HuH-7.5 (cell line): ENCODE data around the gene FOXP2.
"Not testable (repeated sequence)": the region's sequence is repeated elsewhere in the genome, so short reads cannot be mapped to it uniquely, and the experiment has no call there.

ENCODE experiments used
- DNase-seq: peaks from one replicate; pipeline ENCODE4 v3.0.0; 2011; ENCODE audit warnings: low spot score

FOXP2 gene

DNA sequence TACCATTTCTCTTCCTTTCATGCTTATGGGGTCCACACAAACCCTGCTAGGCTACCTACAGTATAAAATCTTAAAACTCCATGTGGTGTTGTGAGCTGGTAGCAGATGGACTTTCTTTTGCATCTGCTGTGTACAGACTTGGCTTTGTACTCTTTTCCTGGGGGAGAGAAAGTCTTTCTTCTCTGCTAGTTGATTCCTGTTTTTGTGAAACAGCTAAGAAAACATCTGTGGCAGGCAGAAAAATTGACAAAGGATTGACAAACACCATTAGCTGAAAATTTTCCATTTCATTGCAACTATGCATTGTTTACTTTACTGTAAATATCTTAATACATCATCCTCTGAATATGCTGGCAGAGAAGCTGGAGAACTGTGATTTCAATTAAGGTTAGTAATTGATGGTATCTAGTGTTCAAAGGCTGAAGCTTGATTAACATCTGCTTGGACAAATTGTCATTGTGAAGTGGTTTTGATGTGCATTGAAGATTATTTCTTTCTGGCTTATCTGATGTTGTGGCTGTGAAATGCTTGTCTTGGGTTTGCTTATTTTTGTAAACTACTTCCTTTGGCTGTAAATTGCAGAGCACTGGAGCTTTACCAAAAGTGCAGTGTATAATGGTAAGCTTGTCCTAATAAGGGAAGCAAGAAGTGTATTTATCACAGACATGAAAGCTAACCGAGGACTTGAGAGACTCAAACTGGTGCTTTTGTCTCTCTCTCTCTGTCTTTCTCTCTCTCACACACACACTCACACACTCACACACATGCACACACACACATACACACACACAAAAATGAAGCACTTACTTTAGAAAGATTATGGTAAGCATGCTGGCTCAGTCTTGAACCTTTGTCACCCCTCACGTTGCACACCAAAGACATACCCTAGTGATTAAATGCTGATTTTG, at the start of gene FOXP2:
TSS of gene FOXP2 (plus strand) at position 660 of the 908 bp plus-strand sequence. CDS start 11,697 bp downstream, outside the sequence.
- no peak for DNase-seq

DNA sequence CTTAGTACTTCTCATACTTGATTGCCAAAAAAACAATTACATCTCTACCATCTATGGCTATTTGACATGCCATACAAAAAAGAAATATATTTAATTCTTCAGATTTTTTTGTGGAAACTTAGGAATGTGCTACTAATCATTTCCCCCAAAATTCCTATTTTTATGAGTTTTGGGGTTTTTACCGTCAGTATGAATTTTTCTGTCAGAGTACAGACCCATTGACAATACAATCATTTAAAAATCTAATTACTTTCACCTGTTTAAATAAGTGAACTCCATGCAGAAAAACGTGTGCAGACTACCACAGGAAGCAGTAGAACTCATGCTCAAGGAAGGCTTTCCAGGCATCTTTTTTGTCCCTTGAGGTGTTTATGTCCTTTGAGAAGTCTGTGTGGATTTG, 48.8 kb upstream of the FOXP2 start:
- DNase-seq: no peak

DNA sequence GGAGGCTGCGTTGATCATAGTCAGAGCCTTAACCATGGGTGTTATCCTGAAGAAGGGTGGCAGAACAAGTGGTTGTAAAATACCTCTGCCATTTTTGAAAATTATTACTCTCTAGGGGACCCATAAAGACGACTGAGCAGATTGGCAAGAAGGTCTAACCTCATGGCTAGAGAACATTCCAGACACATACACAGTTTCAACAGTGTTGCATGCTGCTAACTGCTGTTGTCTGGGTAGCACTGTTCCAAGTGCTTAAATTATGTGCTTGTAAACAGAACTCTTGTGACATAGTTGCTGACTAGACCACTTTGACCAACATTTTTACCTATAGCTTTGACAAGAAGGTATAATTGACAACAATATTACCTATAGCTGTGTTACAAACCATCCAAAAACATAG, 46.1 kb upstream of the FOXP2 start:
- DNase-seq: no peak

DNA sequence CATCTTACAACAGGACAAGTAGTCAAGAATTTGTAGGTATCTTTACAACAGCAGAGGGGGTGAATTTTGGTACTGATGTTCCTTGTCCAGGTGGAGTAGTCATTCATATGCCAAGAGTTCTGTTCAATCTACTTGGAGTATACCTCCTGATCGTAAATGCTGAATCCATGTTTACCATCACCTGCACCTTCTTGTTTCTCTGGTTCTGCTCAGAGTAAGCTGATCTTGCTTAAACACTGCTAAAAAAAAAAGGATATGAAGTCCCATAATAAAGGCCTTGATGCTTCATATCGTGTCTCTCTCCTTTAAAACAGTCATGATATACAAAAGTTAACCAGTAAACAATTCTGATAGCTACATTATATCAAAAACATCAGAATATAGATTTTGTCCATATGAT, 45.3 kb upstream of the FOXP2 start:
- no peak for DNase-seq

DNA sequence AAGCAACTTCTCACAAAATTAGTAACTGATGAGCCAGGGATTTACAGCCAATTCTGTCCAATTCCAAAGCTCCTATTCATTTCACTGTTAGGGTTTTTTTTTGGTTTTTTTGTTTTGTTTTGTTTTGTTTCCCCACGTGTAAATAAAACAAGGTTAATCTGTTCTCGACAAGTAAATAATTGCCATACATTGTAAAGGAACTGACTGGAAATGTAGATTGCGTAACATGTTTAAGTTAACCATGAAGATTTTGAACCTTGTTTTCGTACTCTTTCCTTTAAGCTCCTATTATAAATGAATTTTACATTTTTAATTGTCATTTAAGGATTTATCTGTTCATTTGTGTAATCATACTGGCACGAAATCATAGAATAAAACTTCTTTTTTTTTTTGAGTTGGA, 42.0 kb upstream of the FOXP2 start:
- no peak for DNase-seq

DNA sequence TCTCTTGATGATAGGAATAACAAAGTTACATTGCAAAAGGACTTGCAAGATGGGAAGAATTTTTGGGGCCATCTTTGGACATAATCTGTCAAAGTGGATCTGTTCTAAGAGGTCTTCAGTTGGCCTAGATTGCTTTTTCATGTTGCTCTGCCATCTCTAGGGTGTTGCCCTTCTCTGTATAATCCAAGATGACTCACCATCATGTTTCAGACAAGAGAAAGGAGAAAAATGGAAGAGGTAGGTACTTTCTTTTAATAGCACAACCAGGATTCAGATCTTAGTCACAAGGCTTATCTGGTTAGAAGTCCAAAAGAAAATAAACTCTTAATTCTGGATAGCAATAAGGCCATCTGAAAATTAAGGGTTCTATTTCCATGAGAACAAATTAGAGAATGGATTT, 38.7 kb upstream of the FOXP2 start:
- no peak for DNase-seq

DNA sequence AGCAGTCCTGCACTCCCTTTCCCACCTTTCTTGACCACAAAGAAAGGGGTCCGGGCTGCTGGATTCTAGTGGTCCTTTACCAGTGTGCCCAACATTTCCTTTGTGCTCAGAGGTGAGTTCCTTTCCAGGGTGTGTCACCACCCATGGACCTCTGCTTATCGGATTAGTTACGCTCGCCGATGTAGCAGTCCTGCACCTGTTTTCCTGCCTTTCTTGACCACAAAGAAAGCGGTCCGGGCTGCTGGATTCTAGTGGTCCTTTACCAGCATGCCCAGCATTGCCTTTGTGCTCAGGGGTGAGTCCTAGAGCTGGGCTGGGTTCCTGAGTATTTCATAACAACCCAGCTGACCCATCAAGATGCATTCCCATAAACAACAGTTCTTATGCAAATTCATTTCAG, 30.7 kb upstream of the FOXP2 start:
- not testable (repeated sequence) for DNase-seq

DNA sequence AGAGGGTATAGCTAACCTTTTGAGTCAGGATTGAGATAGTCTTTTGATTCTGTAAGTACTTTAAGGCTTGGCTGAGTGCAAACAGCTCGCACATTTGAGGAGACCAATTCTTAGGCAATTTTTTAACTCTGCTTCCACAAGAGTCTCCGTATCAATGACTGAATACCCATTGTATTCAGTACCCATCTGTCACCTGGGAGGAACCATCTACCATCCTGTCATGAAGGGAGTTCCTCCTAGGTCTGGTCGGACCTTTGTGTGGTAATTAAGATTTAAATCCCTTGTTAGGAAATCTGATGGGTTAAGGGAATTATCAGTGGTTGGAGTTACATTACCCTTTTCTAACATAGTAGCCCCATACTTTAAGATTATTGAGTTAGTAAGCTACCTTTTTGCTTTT, 30.3 kb upstream of the FOXP2 start:
- DNase-seq: not testable (repeated sequence)

DNA sequence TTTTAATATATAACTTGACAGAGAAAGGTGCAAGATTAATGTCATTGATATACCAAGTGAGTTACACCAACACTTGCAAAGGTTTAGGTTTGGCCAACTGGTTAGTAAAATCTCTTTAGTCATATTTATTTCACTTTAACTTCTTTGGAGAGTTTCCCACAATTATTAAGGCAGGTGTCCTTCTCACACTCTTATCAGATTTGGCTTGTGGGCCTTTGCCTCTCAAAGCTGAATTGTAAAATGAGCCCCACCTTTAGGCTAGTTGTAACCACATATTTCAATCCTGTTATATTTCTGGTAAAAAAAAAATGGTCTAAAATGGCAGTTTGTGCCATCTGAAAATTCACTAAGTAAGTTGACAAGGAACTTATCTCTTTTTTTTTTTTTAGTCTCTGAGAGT, 26.6 kb upstream of the FOXP2 start:
- DNase-seq: no peak

DNA sequence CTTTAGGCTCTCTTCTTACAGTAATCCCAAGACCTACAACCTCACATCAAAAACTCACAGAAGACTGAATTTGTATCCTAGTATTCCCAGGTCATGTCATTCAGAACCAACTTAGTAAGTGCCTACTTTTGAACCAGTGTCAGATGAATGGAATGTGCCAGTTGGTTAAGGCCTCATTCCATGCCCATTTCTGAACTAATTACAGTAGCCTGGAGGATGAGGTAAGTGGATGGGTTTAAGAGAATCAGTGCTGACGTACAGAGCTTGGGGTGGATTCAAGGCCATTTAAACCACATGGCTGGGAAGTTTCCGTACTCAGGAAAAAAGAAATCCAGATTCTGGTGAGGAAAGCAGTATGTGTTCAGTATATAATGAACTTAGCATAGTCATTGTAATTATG, 21.9 kb upstream of the FOXP2 start:
- DNase-seq: no peak

DNA sequence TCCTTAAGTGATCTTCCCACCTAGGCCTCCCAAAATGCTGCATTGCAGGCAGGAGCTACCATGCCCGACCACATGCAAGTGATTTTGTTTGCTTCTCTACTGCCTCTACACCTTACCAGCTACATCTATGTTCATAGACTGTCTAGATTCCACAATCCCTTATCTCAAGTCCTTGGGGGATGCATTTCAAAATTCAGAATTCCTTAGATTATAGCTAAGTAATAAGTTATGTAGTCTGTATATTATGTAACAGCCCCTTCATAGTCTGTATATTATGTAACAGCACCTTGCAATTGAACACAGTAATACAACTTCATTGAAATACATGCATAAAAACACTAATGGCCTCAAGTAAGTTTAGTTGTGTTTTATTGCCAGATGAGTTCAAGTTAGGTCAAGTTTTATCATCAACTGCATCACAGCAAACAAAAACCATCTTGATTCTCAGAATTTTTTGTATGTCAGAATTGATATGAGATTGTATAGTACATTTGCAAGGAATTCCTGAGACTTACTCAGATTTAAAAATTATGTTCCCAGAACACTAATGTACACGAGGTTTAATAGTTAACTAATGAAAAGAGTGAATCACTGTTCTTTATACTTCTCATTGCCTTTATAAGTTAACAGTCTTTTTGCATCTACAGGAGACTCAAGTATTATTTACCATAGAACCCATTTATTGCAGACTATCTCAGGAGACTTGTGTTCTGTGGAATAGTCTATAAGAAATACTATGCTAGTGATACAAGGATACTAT, 11.6 kb upstream of the FOXP2 start:
- no peak for DNase-seq

DNA sequence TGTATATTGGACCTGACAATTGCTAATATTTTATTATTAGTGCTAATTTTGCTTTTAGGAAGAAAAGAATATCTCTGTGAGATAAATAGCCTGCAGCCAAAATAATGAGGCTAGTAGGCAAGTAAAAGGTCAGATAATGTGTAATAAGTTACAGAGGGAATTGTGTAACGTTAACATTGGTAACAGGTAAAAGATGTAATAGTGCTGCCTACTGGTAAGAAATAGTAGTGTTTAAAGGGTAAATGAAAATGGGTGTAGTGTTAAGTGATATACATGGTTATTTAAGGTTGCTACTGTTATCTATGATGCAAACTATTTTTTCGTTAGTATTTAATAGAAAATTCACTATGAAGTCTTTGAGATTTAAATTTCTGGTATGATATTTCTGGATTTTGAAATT, 9.2 kb upstream of the FOXP2 start:
- no peak for DNase-seq

DNA sequence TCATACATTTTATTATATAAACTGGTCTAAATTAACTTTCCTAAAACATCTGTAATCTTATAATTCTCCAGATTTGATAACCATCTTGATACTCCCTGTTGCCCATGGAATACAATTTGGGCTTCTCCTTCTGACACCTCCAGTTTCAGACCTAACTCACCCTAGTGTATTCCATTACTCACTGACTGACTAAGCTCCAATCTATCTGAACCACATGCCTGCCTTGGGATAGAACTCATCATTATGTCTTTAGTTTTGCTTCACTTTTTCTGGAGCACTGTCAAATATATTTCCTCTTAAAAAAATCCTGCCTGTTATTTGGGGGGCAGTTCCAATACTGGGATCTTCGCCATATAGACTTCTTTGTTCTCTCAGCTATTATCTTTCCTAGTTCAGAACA, 4.9 kb upstream of the FOXP2 start:
- no peak for DNase-seq

DNA sequence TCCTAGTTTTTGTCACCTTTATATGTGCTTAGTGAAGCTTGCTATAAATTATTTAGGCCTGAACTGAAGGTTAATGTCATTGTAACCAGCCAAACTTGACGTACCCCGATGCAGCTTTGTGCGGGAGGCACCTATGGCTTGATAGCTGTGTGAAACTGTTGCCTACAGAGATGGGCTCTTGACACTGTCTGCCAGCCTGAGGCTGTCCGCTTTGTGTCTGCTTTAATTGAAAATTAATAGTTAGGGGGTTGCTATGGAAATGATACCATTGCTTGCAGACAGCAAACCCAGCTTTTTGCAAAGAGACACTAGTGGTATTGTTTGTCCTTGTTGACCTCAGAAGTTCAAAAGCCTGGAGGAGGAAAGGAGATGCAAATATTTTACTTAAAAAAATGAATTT, 2.1 kb upstream of the FOXP2 start:
- DNase-seq: no peak

DNA sequence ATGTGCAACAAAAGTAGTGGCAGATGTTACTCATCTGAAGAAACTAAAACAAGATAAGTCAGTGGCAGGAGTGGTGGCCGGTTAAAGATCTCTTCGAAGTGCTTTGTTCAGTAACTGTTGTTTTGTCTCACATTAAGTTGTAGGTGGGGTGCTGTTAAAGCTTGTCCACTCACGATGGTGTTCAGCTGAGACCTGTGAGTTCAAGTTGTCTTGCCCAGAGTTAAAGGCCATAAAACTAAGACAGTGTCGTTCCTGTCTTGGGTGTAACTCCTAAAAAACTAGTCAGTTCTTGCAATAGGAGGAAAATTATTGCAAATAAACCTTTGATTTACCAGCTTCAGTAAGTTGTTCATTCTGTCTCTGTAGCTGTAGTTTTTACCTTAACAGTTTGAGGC, 857 bp upstream of the FOXP2 start:
- no peak for DNase-seq

DNA sequence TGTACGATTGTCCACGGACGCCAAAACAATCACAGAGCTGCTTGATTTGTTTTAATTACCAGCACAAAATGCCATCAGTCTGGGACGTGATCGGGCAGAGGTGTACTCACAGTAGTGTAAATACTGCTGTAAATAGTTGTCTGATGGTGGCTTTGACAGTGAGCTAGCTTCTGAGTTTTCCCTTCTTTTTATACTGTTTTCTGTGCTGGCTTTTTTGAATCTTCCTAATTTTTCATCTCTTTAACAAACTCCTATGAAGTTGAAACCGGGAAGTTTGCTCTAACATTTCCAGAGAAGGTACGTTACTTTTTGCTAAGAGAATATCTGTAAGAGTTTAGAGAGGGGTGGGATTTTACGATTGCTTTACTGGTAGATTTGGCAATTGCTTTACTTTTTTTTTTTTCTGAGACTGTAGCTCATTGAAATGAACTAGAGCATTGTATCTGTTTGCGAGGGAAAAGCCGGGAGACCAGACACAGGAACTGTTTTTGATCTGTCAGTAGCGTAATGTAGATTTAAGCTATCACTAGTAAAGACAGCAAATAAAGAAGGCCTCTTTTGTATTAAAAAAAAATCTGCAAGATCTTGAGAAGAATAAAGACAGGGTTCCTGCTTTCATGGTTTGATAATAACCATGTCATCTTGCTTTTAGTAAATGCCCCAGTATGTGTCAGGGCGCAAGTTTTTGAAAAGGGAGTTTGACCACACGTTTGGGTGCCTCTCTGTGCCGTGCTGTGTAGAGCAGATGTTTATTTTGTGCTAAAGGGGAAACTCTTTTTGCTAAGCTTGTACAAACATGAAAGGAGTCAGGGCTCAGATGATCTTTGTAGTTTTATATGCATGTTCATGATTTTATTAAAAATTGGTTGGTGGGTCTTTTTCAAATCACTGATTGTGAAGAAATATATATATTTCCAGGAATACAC, 712 bp downstream of the FOXP2 start:
- no peak for DNase-seq

DNA sequence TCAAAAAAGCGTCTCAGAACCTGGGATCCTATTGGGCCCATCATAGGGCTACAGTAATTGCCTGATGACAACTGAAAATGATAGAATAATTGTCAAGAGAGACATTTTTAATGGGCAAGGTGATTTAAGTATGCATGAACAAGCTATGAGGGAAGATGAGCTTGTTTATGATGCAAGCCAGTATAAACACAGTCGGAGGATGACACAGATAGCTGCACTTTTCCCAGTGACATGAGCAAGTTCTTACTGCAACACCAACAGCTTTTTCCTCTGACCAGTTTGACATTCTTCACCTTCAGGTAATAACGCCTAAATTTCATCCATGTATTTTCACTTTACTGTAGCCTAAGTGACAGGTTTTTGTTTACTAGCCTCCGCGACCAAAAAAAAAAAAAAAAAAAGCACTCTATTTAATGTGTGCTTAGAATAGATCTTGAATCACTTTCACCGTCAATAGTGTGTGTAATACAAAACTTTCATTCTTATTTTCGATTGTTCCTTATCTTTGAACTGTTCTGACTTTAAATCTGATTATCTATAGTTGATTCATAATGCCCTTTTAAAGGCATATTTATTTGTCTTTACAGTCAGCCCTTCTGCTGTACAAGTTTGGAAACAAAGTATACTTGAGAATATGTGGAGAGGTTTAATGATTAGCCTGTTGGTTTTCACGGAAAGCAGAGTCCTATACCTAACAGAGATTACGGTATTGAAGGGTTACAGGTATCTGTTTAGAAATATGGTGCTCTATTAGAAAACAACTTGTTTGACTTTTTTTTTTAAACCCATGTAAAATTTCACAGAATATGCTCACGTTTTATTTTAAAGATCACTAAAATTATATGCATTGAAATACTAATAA, 1.7 kb downstream of the FOXP2 start:
- no peak for DNase-seq

DNA sequence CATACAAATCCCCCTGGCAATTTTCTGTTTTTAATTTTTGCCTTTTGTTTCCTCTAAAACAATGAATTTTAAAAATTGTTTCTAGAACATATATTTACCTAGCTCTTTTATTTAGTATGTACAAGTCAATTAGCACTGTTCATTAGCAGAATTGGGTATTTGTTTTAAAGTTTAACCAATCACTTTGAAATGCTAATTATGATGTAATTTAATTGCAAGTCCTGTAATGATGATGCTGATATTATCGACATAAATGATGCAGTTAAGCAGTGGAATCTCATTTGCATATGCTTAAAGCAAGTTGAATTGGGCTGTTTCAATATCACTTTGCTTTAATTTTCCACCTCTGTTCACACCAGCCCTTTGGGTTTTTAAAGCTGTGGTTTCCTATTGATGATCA, 2.7 kb downstream of the FOXP2 start:
- no peak for DNase-seq

DNA sequence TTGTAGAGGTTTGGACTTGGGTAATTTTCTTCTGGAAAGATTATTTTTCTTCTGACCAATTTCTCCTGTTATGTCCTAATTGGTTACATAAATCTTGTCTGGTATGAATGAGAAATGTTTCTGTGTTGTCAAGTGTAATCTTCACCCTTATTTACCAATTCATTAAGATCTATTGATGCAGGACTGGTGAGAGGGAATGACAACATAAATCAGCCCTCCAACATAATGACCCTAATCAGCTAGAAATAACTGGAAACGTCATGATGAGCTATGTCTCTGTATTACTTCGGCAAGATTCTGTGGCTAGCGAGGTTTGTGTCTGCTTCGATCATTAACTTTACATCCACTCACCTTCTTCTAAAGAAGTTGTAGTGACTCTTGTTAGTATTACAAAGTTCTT, 3.5 kb downstream of the FOXP2 start:
- no peak for DNase-seq

DNA sequence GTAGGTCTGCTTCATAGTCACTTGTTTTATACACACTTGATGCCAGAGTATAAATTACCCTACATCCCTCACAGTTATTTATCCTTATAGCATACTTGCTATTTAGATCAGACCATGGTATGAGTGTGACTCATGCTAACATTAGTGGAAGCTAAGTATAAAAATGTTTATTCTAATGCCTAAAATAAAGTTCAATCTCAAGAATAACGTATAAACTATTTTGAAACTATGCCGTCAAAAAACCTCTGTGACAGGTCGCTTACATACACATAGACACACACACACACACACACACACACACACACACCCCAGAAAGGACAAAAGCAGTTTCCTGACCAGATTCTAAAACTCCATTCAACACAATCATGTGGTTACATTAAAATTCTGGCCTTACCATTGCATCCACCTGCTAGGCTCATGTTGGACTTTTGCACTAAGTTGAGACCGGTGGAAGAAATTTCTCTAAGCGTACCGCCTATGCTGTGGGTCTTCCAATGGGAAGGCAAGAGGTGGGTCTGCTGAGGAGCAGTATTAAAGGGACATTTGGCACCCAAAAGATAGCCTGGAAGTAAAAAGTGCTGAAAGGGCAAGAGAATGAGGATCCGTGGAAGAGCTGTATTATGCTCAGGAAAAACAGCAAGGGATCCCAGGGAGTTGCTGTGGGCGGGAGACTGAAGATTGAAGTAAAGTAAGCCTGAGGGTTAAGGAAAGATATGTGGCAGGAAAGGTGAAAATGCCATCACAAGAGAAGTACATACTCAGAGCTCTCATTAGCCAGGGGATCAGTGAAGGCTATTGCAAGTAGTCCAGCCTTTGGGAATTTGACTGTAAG, 5.0 kb downstream of the FOXP2 start:
- DNase-seq: no peak
